GM21360 (cell line): ENCODE measurements around the gene TXLNA.
A peak's percentile ranks its signal among the peaks of the same experiment; 100 is the strongest.
"Not testable (repeated sequence)": the region's sequence is repeated elsewhere in the genome, so short reads cannot be mapped to it uniquely, and the experiment has no call there.

Experiments used
- ATAC-seq: cut with Tn5 transposase; IDR thresholded peaks from one replicate; pipeline ENCODE4 v1.9.1; 2021; ENCODE audit warnings: mild to moderate bottlenecking, moderate library complexity; ENCODE audit not compliant: unreplicated experiment

Gene TXLNA

GRCh38 chr1:32179443-32180185 lies at the start of gene TXLNA:
TSS of gene TXLNA (plus strand) at chr1:32179675. CDS start at chr1:32180346, 671 bp downstream.
- peak; percentile 81 for ATAC-seq

- not testable (repeated sequence) for ATAC-seq
Observed at GRCh38 chr1:32133950-32134280, 45.6 kb upstream of the TXLNA start.

- no peak for ATAC-seq
Observed at GRCh38 chr1:32137111-32137510, 42.4 kb upstream of the TXLNA start.

DNA sequence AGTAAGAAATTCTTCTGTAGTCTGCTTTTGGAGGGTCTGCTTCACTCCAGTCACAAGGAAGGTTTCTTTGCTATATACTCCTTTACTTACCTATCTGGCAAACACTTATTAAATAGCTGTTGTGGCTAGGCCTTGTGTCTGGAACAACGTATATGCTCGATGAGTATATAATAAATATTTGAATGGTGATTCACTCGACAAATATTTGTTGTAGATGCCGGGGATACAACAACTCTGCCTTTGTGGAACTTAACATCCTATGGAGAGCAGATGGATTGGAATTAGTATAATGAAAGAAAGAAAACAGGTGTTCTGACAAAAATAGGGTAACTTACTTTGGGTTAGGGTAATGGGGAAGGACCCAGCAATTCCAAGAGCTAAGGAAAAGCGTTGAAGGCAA lies 40.5 kb upstream of the TXLNA start:
- no peak for ATAC-seq

DNA sequence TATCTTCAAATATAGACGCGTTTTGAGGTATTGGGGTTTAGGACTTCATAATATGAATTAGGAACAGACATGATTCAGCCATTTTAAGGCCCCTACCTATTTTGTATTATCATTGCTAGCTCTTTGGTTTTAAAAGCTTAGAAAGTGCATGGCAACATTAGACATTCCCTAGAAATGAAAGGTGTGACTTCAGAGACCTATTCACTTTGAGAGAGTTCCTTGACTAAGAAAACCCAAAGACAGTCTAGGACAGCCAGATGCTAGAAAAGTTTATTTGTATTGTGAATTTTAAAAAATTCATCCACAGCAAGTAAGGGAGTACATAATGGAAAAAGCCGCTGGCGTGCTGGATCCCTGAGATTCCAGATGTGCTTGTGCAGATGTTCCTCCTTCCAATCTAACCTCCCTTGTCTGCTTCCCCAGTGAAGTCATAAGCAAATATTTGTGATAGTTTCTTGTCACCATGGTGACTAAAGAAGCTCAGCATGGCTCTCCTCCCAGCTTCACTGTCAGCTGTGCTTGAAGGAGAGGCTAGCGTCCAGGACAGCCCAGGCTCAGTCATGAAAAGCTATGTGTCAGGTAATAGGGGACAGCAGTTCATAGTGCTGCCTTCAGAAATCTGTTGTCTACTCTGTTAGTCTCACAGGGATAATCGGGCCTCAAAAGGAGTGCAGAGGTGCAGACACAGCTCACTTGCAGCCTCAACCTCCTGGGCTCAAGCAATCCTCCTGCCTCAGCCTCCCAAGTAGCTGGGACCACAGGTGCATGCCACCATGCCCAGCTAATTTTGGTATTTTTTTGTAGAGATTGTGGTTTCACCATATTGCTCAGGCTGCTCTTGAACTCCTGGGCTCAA lies 36.8 kb upstream of the TXLNA start:
- ATAC-seq = no peak

GRCh38 chr1:32143302-32143695 lies 36.2 kb upstream of the TXLNA start:
- ATAC-seq = not testable (repeated sequence)

GRCh38 chr1:32144033-32144432 lies 35.4 kb upstream of the TXLNA start:
- no peak for ATAC-seq

- not testable (repeated sequence) for ATAC-seq
Observed at GRCh38 chr1:32147799-32148198, 31.7 kb upstream of the TXLNA start.

GRCh38 chr1:32150847-32151246 lies 28.6 kb upstream of the TXLNA start:
- ATAC-seq = no peak

GRCh38 chr1:32151319-32151787 lies 28.1 kb upstream of the TXLNA start:
- ATAC-seq = no peak

DNA sequence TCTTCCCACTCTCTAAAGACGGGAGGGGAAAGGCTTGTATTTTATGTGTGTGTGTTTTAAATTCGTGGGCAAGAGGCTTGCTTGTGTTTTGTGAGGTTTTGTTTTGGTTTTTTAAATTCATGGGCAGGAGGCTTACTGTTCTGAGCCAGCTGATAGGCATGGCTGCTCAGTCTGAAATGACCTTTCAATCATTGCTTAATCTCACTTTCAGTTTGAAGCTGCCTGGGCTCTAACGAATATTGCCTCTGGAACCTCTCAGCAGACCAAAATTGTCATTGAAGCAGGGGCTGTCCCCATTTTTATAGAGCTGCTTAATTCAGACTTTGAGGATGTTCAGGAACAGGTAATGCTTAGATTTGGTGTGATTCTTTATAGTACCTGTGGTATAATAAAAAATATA lies 20.3 kb upstream of the TXLNA start:
- ATAC-seq = no peak

DNA sequence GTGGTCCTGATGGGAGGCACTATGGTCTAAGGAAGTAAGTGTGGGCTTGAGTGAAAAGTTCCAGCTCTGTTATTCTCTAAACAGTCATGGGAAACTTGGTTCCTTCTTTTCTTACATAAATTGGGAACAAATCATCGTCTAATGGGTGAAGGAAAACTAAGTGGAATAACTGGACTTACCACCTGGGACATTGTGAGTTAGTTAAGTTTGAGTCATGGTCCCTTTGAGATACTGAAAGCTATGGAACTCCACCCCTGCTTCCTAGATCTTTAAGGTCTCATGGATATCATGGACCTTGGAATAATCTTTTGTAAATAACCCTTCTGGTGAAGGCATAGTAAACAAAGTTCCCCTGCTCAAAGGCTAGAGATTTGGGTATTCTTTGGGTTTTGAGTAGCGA lies 16.1 kb upstream of the TXLNA start:
- no peak for ATAC-seq

DNA sequence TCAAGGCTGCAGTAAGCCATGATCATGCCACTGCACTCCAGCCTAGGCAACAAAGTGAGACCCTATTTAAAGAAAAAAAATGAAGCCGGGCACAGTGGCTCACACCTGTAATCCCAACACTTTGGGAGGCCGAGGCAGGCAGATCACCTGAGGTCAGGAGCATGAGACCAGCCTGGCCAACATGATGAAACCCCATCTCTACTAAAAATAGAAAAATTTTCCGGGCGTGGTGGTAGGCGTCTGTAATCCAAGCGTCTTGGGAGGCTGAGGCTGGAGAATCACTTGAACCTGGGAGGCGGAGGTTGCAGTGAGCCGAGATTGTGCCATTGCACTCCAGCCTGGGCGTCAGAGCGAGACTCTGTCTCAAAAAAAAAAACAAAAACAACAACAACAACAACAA lies 13.8 kb upstream of the TXLNA start:
- not testable (repeated sequence) for ATAC-seq

DNA sequence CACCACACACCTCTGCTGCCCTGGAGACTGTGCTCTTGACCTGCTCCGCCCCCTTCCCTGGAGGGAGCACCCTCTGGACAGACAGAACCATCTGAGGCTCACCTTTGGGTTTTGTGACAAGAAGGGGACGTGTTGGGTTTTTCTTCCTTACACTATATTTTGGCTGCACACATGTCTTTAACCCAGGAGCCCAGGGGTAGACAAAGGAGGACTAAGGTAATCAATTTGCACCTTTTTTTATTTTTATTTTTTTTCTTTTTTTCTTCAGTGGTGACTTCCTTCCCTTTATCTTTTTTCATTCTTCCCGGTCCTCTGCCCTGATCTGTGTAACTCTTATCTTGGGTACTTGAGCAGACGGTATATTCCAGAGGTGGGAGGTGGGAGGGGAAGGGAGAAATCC lies 8.5 kb upstream of the TXLNA start:
- ATAC-seq = no peak

- no peak for ATAC-seq
Observed at GRCh38 chr1:32172621-32173245, 6.7 kb upstream of the TXLNA start.

GRCh38 chr1:32178380-32179192 lies 889 bp upstream of the TXLNA start:
- ATAC-seq = no peak

GRCh38 chr1:32179193-32179442 lies 357 bp upstream of the TXLNA start:
- ATAC-seq = no peak

DNA sequence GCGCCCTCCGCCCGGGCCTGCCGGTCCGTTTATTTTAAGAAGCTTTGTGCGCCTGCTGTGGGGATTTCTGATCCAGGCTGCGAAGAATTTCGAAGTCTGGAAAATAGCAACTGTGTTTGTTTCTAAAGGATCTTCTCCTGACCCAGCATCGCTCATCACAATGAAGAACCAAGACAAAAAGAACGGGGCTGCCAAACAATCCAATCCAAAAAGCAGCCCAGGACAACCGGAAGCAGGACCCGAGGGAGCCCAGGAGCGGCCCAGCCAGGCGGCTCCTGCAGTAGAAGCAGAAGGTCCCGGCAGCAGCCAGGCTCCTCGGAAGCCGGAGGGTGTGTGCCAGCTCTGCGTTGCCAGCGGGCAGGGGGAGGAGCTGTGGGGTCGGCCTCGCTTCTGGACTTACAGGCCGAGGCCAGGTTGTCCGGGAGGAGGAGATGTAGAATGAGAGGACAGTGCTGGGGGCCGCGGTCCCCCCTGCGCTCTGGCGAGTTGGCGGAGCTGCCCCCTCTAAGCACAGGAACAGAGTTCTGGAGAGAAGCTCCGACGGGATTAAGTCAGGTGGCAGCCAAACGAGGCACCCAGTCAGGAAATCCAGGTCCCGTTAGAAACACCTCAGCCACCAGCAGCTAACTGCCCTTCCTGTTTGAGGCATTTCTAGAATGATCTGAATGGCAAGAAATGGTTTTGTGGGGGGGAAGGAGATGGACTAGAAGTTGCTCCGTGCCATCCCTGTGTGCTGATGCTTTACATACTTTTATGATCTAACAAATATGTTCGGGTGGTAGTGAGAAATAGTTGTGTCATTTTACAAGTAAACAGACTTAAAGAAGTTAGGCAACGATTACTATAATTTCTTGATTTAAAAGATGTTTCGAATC lies 948 bp downstream of the TXLNA start:
- ATAC-seq = no peak

DNA sequence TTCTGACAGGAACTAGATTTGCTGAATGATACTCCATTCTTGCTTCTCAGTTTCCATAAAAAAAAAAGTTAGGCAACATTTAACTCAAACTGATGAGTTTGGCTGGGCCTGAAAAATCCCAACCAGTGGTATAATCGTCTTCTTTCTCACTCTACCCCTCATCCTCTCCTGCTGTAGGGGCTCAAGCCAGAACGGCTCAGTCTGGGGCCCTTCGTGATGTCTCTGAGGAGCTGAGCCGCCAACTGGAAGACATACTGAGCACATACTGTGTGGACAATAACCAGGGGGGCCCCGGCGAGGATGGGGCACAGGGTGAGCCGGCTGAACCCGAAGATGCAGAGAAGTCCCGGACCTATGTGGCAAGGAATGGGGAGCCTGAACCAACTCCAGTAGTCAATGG lies 1.6 kb downstream of the TXLNA start:
- no peak for ATAC-seq

DNA sequence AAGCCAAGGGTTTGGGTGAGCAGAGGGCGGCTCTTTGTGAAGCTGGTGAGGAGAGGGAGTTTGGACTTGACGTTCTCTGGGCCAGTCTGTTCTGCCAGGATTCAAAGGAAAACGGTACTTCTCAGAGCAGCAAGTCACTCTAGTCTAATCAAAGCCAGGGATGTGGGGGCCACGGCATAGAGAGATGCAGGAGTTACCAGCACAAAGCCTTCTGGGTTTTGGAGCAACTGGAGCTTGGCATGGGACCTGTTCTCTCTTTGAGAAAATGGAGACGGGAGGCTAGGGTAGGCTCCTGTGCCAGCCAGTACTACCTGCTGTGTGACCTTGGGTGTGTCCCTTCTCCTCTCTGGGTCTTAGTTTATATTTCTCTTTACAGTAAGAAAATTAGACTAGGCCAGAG lies 2.1 kb downstream of the TXLNA start:
- ATAC-seq = no peak
